Stomach (tissue), 19 donors: Measurements from ENCODE around the gene CACNA1H. TPM values are rescaled to one million over a fixed set of nuclear protein-coding genes. Genes with fewer than 3 reads are reported as not detected.

Source experiments
- DNase-seq, 2 donors: peaks; one replicate each; pipeline versions ENCODE4 v3.0.0 to v3.0.0-alpha.2; 2013 to 2019
- H3K27ac ChIP-seq, 5 donors: fragments of 200-600 bp in 4 of 5; sonication (generic) in 4 of 5; one replicate each; pipeline ENCODE4 v1.5.1; 2013 to 2019; ENCODE audit warnings: mild to moderate bottlenecking in 1 of 5, moderate library complexity in 1 of 5
- H3K27me3 ChIP-seq, 3 donors: fragments of 200-600 bp; sonication (generic); one replicate each; pipeline ENCODE4 v1.5.1; 2017 to 2019; ENCODE audit warnings: mixed run types in 1 of 3
- H3K36me3 ChIP-seq, 4 donors: fragments of 200-600 bp; sonication (generic); 1 replicate in 3 of 4; 2 replicates in 1 of 4; pipeline ENCODE4 v1.5.1; 2016 to 2019
- H3K4me1 ChIP-seq, 4 donors: fragments of 200-600 bp; sonication (generic); one replicate each; pipeline ENCODE4 v1.5.1; 2016 to 2019
- H3K4me3 ChIP-seq, 4 donors: fragments of 200-600 bp; sonication (generic) in 3 of 4; one replicate each; pipeline ENCODE4 v1.5.1; 2016 to 2019; ENCODE audit warnings: mild to moderate bottlenecking in 1 of 4
- H3K9me3 ChIP-seq, 4 donors: fragments of 200-600 bp; sonication (generic); one replicate each; pipeline ENCODE4 v1.5.1; 2016 to 2019
- CTCF ChIP-seq, 7 experiments: fragments of 450-650 bp in 4 of 7; fragments of 200-600 bp in 3 of 7; sonication (generic) in 3 of 7; IDR thresholded peaks; one replicate each; pipeline ENCODE4 v1.5.1; 2016 to 2019; ENCODE audit warnings: antibody characterized with exemption in 7 of 7, control low read depth in 2 of 7, mild to moderate bottlenecking in 1 of 7
- EP300 ChIP-seq: sonication (generic); formaldehyde crosslinking; IDR thresholded peaks from one replicate; pipeline ENCODE4 v1.6.1; 2017; ENCODE audit warnings: antibody characterized with exemption
- POLR2A ChIP-seq, 4 donors: fragments of 450-650 bp; IDR thresholded peaks; one replicate each; pipeline ENCODE4 v1.6.1; 2016; ENCODE audit warnings: antibody characterized with exemption in 4 of 4, control low read depth in 2 of 4, mild to moderate bottlenecking in 1 of 4, moderate library complexity in 1 of 4
- POLR2AphosphoS5 ChIP-seq, 3 donors: sonication (generic); formaldehyde crosslinking; IDR thresholded peaks; one replicate each; pipeline ENCODE4 v1.6.1; 2016; ENCODE audit warnings: antibody characterized with exemption in 3 of 3
- WGBS, 5 donors: extraction: QIAGEN DNeasy Blood & Tissue Kit in 3 of 5; methylation state at CpG; one replicate each; pipeline versions ENCODE4 v1.1.5 to v1.1.7; 2013 to 2018; 5-methylcytosine and 5-hydroxymethylcytosine counted together
- intact Hi-C: fragments of 100-400 bp; cut with DNase I; formaldehyde crosslinking; loops from one replicate; pipeline ENCODE4 v1.15.1; 2023; ENCODE audit warnings: low total_unique reads
- long read RNA-seq, 10 donors: transcript quantifications; one replicate each; lab custom pipeline, GENCODE V29; 2026
- polyA plus RNA-seq, 3 donors: library from polyadenylated mRNA; stranded (reverse); fragments of 200-250 nt; gene quantifications; one replicate each; pipeline ENCODE4 v1.2.3, GENCODE V29; 2013
- total RNA-seq, 5 donors: library from RNA; depleted of rRNA; stranded (reverse); fragments of >200 nt; gene quantifications; one replicate each; pipeline versions ENCODE4 v1.1.0 to v1.2.3, GENCODE V29; 2014 to 2016
- donor health status: healthy with polysubstance abuse.
- donor health status: Bipolar disorder and iron deficiency.
- donor health status: healthy.

Gene CACNA1H
- total RNA-seq (10 to 100 TPM; 15.8 to 49.6 (median 33.3) TPM), polyA plus RNA-seq (10 to 100 TPM in 1 of 3 donors, 1 to 10 TPM in 2; 1.5 to 14.5 (median 4.2) TPM)
- long read RNA-seq, donor 1 = 0 reads
- long read RNA-seq, donor 2 = 0 reads
- long read RNA-seq, donor 3, partial matches to known transcripts = 5 of 5 reads
- long read RNA-seq, donor 3, other reads (novel, unspliced or antisense) = 0 of 5 reads
- long read RNA-seq, donor 4 = 0 reads
- long read RNA-seq, donor 5 = 0 reads
- long read RNA-seq, donor 6 = 0 reads
- long read RNA-seq, donor 7, partial matches to known transcripts = 7 of 7 reads
- long read RNA-seq, donor 7, other reads (novel, unspliced or antisense) = 0 of 7 reads
- long read RNA-seq, donor 8 = 0 reads
- long read RNA-seq, donor 9, partial matches to known transcripts = 11 of 11 reads
- long read RNA-seq, donor 9, other reads (novel, unspliced or antisense) = 0 of 11 reads
- long read RNA-seq, donor 10 = 0 reads

- 0 to 2% (median 0%) methylated on average over 3 to 63 of the region's 98 CpGs; no CpG with 5 or more reads in 2 of the 5 donors for WGBS, 5 donors
- peak within 1 kb of the TSS; percentile 51 to 60 (median 53) for H3K4me3 ChIP-seq
- peak in 3 of 7 experiments; percentile 8 to 26 (median 19) for TF ChIP-seq CTCF (IDR thresholded peaks at IDR 0.05)
- TF ChIP-seq EP300 = no peak
Measured at GRCh38 chr16:1152651-1153259, at the start of gene CACNA1H. TSS of gene CACNA1H (plus strand) at chr16:1153106. CDS start at chr16:1153738, 632 bp downstream.

GRCh38 chr16:1103636-1103980 lies 49.3 kb upstream of the CACNA1H start:
- TF ChIP-seq POLR2AphosphoS5 (IDR thresholded peaks at IDR 0.05) (no peak), CTCF (IDR thresholded peaks at IDR 0.05) (no peak), EP300 (no peak), POLR2A (IDR thresholded peaks at IDR 0.05) (no peak)
- intact Hi-C loops = no loop called here
- H3K27ac ChIP-seq = no peak overlapping the region
- H3K27me3 ChIP-seq = peaks cover 0 to 100% (median 83%) of the 10 kb centered on the region in 3 donors
- 40 to 80% (median 48%) methylated on average over 2 to 11 of the region's 11 CpGs; no CpG with 5 or more reads in 1 of the 5 donors for WGBS, 5 donors
- no peaks in the 10 kb centered on the region for H3K36me3 ChIP-seq
- no peak overlapping the region for H3K4me3 ChIP-seq
- H3K4me1 ChIP-seq = peaks cover 5 to 19% (median 16%) of the 10 kb centered on the region in 4 donors
- no peak for DNase-seq
- no peaks in the 10 kb centered on the region for H3K9me3 ChIP-seq

More at GRCh38 chr16:1152651-1153259, at the start of gene CACNA1H:
- H3K9me3 ChIP-seq = peaks cover 0 to 6% (median 2%) of the 10 kb centered on the region in 4 donors
- H3K36me3 ChIP-seq = no peaks in the 10 kb centered on the region
- DNase-seq = peak in 1 of 2 donors; percentile 77
- peak within 1 kb of the TSS; percentile 47 to 88 (median 82) for H3K27ac ChIP-seq
- peaks cover 8 to 73% (median 48%) of the 10 kb centered on the region in 3 donors for H3K27me3 ChIP-seq
- peaks cover 29 to 65% (median 50%) of the 10 kb centered on the region in 4 donors for H3K4me1 ChIP-seq
- intact Hi-C loops = no loop called here

GRCh38 chr16:1105888-1106620 lies 46.9 kb upstream of the CACNA1H start:
- peak; percentile 73 to 92 for DNase-seq
- 24 to 61% (median 29%) methylated on average over 6 to 26 of the region's 26 CpGs for WGBS, 5 donors
- H3K36me3 ChIP-seq = no peaks in the 10 kb centered on the region
- H3K4me1 ChIP-seq = peaks cover 5 to 22% (median 17%) of the 10 kb centered on the region in 4 donors
- TF ChIP-seq CTCF (IDR thresholded peaks at IDR 0.05) (peak in 5 of 7 experiments; percentile 63 to 96 (median 85)), POLR2AphosphoS5 (IDR thresholded peaks at IDR 0.05) (no peak), POLR2A (IDR thresholded peaks at IDR 0.05) (no peak)
- H3K9me3 ChIP-seq = no peaks in the 10 kb centered on the region
- no peak overlapping the region for H3K4me3 ChIP-seq
- no peak overlapping the region for H3K27ac ChIP-seq
- intact Hi-C loops = no loop called here
- H3K27me3 ChIP-seq = peaks cover 0 to 98% (median 66%) of the 10 kb centered on the region in 3 donors

- Histone ChIP-seq H3K9me3 (no peaks in the 10 kb centered on the region), H3K4me1 (peaks cover 5 to 22% (median 17%) of the 10 kb centered on the region in 4 donors), H3K27ac (no peak overlapping the region), H3K4me3 (no peak overlapping the region), H3K36me3 (no peaks in the 10 kb centered on the region), H3K27me3 (peaks cover 0 to 96% (median 60%) of the 10 kb centered on the region in 3 donors)
- 63 to 83% (median 72%) methylated on average over 11 to 16 of the region's 16 CpGs for WGBS, 5 donors
- TF ChIP-seq POLR2A (IDR thresholded peaks at IDR 0.05) = no peak
- TF ChIP-seq POLR2AphosphoS5 (IDR thresholded peaks at IDR 0.05) = no peak
- TF ChIP-seq CTCF (IDR thresholded peaks at IDR 0.05) = peak in 1 of 7 experiments; percentile 16
- DNase-seq = no peak
- intact Hi-C loops = no loop called here
Measured at GRCh38 chr16:1106659-1107058, 46.2 kb upstream of the CACNA1H start.
